Measurements from ENCODE around the gene EDAR.

EDAR gene

GRCh38 chr2:108965540-108966289 lies 23.3 kb downstream of the EDAR start:
- peak; percentile 10 for DNase-seq

GRCh38 chr2:108963057-108963456 lies 26.0 kb downstream of the EDAR start:
- no peak for DNase-seq

- DNase-seq = no peak
These were observed 27.2 kb downstream of the EDAR start for GRCh38 chr2:108961796-108962195.

- no peak for DNase-seq
These were observed 29.0 kb downstream of the EDAR start for GRCh38 chr2:108960006-108960405.

GRCh38 chr2:108959401-108959800 lies 29.6 kb downstream of the EDAR start:
- DNase-seq = no peak

- no peak for DNase-seq
These were observed 30.2 kb downstream of the EDAR start for GRCh38 chr2:108958632-108959341.

- DNase-seq = no peak
These were observed 31.0 kb downstream of the EDAR start for GRCh38 chr2:108958002-108958401.

- DNase-seq = no peak
These were observed 32.6 kb downstream of the EDAR start for GRCh38 chr2:108956375-108956774.

- DNase-seq = no peak
These were observed 38.5 kb downstream of the EDAR start for GRCh38 chr2:108950369-108951135.

- no peak for DNase-seq
These were observed 39.4 kb downstream of the EDAR start for GRCh38 chr2:108949316-108950239.

GRCh38 chr2:108947271-108947907 lies 41.6 kb downstream of the EDAR start:
- no peak for DNase-seq

GRCh38 chr2:108946442-108946841 lies 42.6 kb downstream of the EDAR start:
- DNase-seq = no peak

- no peak for DNase-seq
These were observed 43.1 kb downstream of the EDAR start for GRCh38 chr2:108945969-108946368.

- DNase-seq = no peak
These were observed 44.3 kb downstream of the EDAR start for GRCh38 chr2:108944601-108945331.

GRCh38 chr2:108943751-108944150 lies 45.3 kb downstream of the EDAR start:
- DNase-seq = no peak

GRCh38 chr2:108942888-108943287 lies 46.1 kb downstream of the EDAR start:
- no peak for DNase-seq

- no peak for DNase-seq
These were observed 46.7 kb downstream of the EDAR start for GRCh38 chr2:108942231-108942825.

- no peak for DNase-seq
These were observed 47.3 kb downstream of the EDAR start for GRCh38 chr2:108941767-108942166.

- DNase-seq = no peak
These were observed 47.8 kb downstream of the EDAR start for GRCh38 chr2:108941161-108941665.

GRCh38 chr2:108940156-108940555 lies 48.9 kb downstream of the EDAR start:
- no peak for DNase-seq
